Measurements from ENCODE around the gene EIF3D. TPM values are rescaled to one million over a fixed set of nuclear protein-coding genes. Genes with fewer than 3 reads are reported as not detected.
"Not testable (repeated sequence)": the region's sequence is repeated elsewhere in the genome, so short reads cannot be mapped to it uniquely, and the experiment has no call there.

The EIF3D gene
- total and polyA plus RNA-seq, 9 donors, result 166 to 351 (median 224) TPM

GRCh38 chr22:36541831-36542411 lies 13.0 kb upstream of the EIF3D start:
- Histone ChIP-seq H3K36me3 (no peaks in the 10 kb centered on the region), H3K4me1 (ENCODE audit: insufficient read depth) (no peaks in the 10 kb centered on the region), H3K27me3 (no peaks in the 10 kb centered on the region), H3K4me3 (no peak overlapping the region), H3K9me3 (no peaks in the 10 kb centered on the region), H3K27ac (no peak overlapping the region)
- WGBS, 3 donors, result 34 to 42% (median 36%) methylated on average over 9 of the region's 9 CpGs
- TF ChIP-seq POLR2A (IDR thresholded peaks at IDR 0.05), result no peak
- TF ChIP-seq EP300 (IDR thresholded peaks at IDR 0.05), result no peak
- no peak for TF ChIP-seq CTCF (IDR thresholded peaks at IDR 0.05)
- no peak for DNase-seq
- intact Hi-C loops (cut with DNase I), result loop anchor here in 1 of 4 donors (10.0 kb wide), 1 partner anchor 223 kb away; no protein-coding TSS in a partner anchor

GRCh38 chr22:36540867-36541642 lies 12.1 kb upstream of the EIF3D start:
- no peak overlapping the region for H3K27ac ChIP-seq
- intact Hi-C loops (cut with DNase I), result loop anchor here in 1 of 4 donors (10.0 kb wide), 1 partner anchor 224 kb away; no protein-coding TSS in a partner anchor
- no peaks in the 10 kb centered on the region for H3K9me3 ChIP-seq
- no peak for TF ChIP-seq EP300 (IDR thresholded peaks at IDR 0.05)
- TF ChIP-seq POLR2A (IDR thresholded peaks at IDR 0.05), result no peak
- TF ChIP-seq CTCF (IDR thresholded peaks at IDR 0.05), result no peak
- H3K27me3 ChIP-seq, result no peaks in the 10 kb centered on the region
- H3K4me3 ChIP-seq, result no peak overlapping the region
- WGBS, 3 donors, result 65 to 71% (median 66%) methylated on average over 12 of the region's 12 CpGs
- DNase-seq, result no peak
- no peaks in the 10 kb centered on the region for H3K36me3 ChIP-seq
- H3K4me1 ChIP-seq (ENCODE audit: insufficient read depth), result no peaks in the 10 kb centered on the region

DNA sequence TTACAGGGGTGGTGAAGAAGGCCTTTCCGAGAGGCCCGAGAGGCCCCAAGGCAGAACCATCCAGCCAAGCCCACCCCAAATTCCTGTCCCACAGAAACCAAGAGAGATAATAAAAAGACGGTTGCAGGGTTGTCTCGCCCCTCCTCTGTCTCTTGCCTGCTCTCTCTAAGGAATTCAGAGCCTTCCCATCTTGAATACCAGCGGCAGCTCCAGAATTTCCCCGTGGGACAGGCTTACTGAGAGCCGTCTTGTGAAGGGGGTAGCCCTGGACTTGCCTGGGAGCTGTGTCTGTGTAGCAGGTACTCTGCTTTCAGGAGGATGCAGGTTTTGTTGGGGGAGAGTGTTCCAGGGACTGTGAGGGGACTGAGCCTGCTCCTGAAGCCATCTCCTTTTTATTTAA lies 9.6 kb upstream of the EIF3D start:
- 23 to 33% (median 29%) methylated on average over 7 of the region's 7 CpGs for WGBS, 3 donors
- TF ChIP-seq EP300 (IDR thresholded peaks at IDR 0.05) (no peak), CTCF (IDR thresholded peaks at IDR 0.05) (no peak), POLR2A (IDR thresholded peaks at IDR 0.05) (no peak)
- Histone ChIP-seq H3K4me1 (ENCODE audit: insufficient read depth) (no peaks in the 10 kb centered on the region), H3K27ac (no peak overlapping the region), H3K36me3 (no peaks in the 10 kb centered on the region), H3K4me3 (no peak overlapping the region), H3K9me3 (no peaks in the 10 kb centered on the region), H3K27me3 (no peaks in the 10 kb centered on the region)
- no peak for DNase-seq
- intact Hi-C loops (cut with DNase I), result no loop called here

DNA sequence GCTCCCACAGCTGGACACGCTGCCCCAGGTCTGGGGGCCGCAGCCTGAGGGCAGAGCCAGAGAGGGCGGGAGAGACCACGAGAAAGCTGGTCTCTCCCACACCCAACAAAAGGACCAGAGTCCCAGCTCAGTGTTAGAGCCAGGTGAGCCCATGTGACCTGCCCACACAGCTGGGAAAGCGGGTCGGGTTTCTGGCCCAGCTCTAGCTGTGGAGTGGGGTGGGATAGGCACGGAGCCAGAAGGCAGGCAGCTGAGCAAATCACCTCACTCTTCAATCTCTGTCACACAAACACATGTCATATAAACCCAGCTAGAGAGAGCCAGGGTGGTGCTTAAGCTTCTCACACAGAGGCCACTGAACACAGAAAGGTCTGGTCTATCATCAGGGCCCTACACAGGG lies 7.8 kb upstream of the EIF3D start:
- intact Hi-C loops (cut with DNase I), result no loop called here
- 23 to 44% (median 33%) methylated on average over 6 to 7 of the region's 7 CpGs for WGBS, 3 donors
- no peak overlapping the region for H3K4me3 ChIP-seq
- H3K27me3 ChIP-seq, result no peaks in the 10 kb centered on the region
- no peaks in the 10 kb centered on the region for H3K9me3 ChIP-seq
- H3K4me1 ChIP-seq (ENCODE audit: insufficient read depth), result no peaks in the 10 kb centered on the region
- H3K27ac ChIP-seq, result no peak overlapping the region
- no peak for TF ChIP-seq POLR2A (IDR thresholded peaks at IDR 0.05)
- no peak for TF ChIP-seq CTCF (IDR thresholded peaks at IDR 0.05)
- no peak for TF ChIP-seq EP300 (IDR thresholded peaks at IDR 0.05)
- no peak for DNase-seq
- H3K36me3 ChIP-seq, result no peaks in the 10 kb centered on the region

- H3K4me1 ChIP-seq (ENCODE audit: insufficient read depth); H3K4me3 ChIP-seq; H3K9me3 ChIP-seq; DNase-seq; H3K27ac ChIP-seq; H3K36me3 ChIP-seq; intact Hi-C loops (cut with DNase I); H3K27me3 ChIP-seq: not testable (repeated sequence)
- WGBS, 3 donors, result 74 to 88% (median 81%) methylated on average over 4 of the region's 4 CpGs
These were observed 4.4 kb upstream of the EIF3D start for GRCh38 chr22:36533320-36533719.
